GM18867 (cell line): ENCODE data around the gene ANO9.
"Not testable (repeated sequence)": the region's sequence is repeated elsewhere in the genome, so short reads cannot be mapped to it uniquely, and the experiment has no call there.

Source experiments
- ATAC-seq: cut with Tn5 transposase; IDR thresholded peaks from one replicate; pipeline ENCODE4 v1.9.1; 2021; ENCODE audit warnings: mild to moderate bottlenecking, moderate library complexity; ENCODE audit not compliant: unreplicated experiment

ANO9 gene

GRCh38 chr11:437228-437870 lies 4.5 kb downstream of the ANO9 start:
- ATAC-seq: no peak

- ATAC-seq: not testable (repeated sequence)
Measured at GRCh38 chr11:434999-435740, 6.6 kb downstream of the ANO9 start.

- ATAC-seq: no peak
Measured at GRCh38 chr11:434496-434895, 7.3 kb downstream of the ANO9 start.

GRCh38 chr11:433641-434040 lies 8.2 kb downstream of the ANO9 start:
- no peak for ATAC-seq

- no peak for ATAC-seq
Measured at GRCh38 chr11:433111-433510, 8.7 kb downstream of the ANO9 start.

GRCh38 chr11:432501-433100 lies 9.2 kb downstream of the ANO9 start:
- ATAC-seq: no peak

GRCh38 chr11:431921-432320 lies 9.9 kb downstream of the ANO9 start:
- ATAC-seq: no peak

GRCh38 chr11:429931-430456 lies 11.8 kb downstream of the ANO9 start:
- no peak for ATAC-seq

- no peak for ATAC-seq
Measured at GRCh38 chr11:429391-429790, 12.4 kb downstream of the ANO9 start.

GRCh38 chr11:428295-428694 lies 13.5 kb downstream of the ANO9 start:
- ATAC-seq: no peak

GRCh38 chr11:426851-427250 lies 15.0 kb downstream of the ANO9 start:
- ATAC-seq: no peak

GRCh38 chr11:425301-425700 lies 16.5 kb downstream of the ANO9 start:
- no peak for ATAC-seq

- not testable (repeated sequence) for ATAC-seq
Measured at GRCh38 chr11:424766-425165, 17.0 kb downstream of the ANO9 start.

GRCh38 chr11:424232-424631 lies 17.6 kb downstream of the ANO9 start:
- ATAC-seq: no peak

- ATAC-seq: no peak
Measured at GRCh38 chr11:422249-422656, 19.6 kb downstream of the ANO9 start.

GRCh38 chr11:420911-421321 lies 20.9 kb downstream of the ANO9 start:
- ATAC-seq: no peak

GRCh38 chr11:420054-420910 lies 21.5 kb downstream of the ANO9 start:
- no peak for ATAC-seq

GRCh38 chr11:419248-420005 lies 22.4 kb downstream of the ANO9 start:
- no peak for ATAC-seq

GRCh38 chr11:418343-419247 lies 23.2 kb downstream of the ANO9 start:
- no peak for ATAC-seq
